ENCODE measurements around the gene SRM.

- 0 out of 4 replicates have a peak, but pooled peaks of 1 of the 2 experiments have one; percentile 10 for TF ChIP-seq REST (IDR thresholded peaks at IDR 0.05; ENCODE audit: insufficient read depth in 1 of 2, low read depth in 2 of 2, low read length in 2 of 2)
- no peak; the same call in 1 of the 2 replicates for TF ChIP-seq SIN3A (IDR thresholded peaks at IDR 0.05; ENCODE audit: borderline replicate concordance, insufficient read depth, low read length)
- TF ChIP-seq POLR2AphosphoS5 (IDR thresholded peaks at IDR 0.05; ENCODE audit: low read depth, low read length), result peak; percentile 67
- peak; percentile 95; the same call in 1 of the 2 replicates for TF ChIP-seq TAF1 (IDR thresholded peaks at IDR 0.05; ENCODE audit: borderline replicate concordance, insufficient read depth, low read length)
- no peak for TF ChIP-seq FOXP2 (optimal IDR thresholded peaks at IDR 0.05; ENCODE audit: borderline replicate concordance, extremely low read depth, extremely low read length, insufficient read depth)
Measured at GRCh38 chr1:11099310-11100148, 39.7 kb upstream of the SRM start, which contains the start of gene EXOSC10.

All from PFSK-1 (cell line).